Common myeloid progenitor, CD34-positive (primary cell): ENCODE measurements around the gene SOX12.
"Not testable (repeated sequence)": the region's sequence is repeated elsewhere in the genome, so short reads cannot be mapped to it uniquely, and the experiment has no call there.

Source experiments
- CTCF ChIA-PET: fragments of 350-600 bp; sonication (Branson Sonifier 250); formaldehyde crosslinking; loops from one replicate; lab custom pipeline; 2021; ENCODE audit warnings: antibody characterized with exemption; lab: Charles Lee
- POLR2A ChIA-PET: fragments of 350-600 bp; sonication (Branson Sonifier 250); formaldehyde crosslinking; loops from one replicate; lab custom pipeline; 2021; ENCODE audit warnings: antibody characterized with exemption; lab: Charles Lee
- DNase-seq, 3 donors: peaks; one replicate each; pipeline versions ENCODE4 v3.0.0 to v3.0.0-alpha.2; 2013
- H3K27ac ChIP-seq, 2 experiments: 1 replicate in 1 of 2; 2 replicates in 1 of 2; pipeline ENCODE4 v1.7.0; 2013; ENCODE audit warnings: inconsistent platforms in 2 of 2, low read length in 2 of 2, mild to moderate bottlenecking in 2 of 2, low read depth in 1 of 2, moderate library complexity in 1 of 2; ENCODE audit not compliant: severe bottlenecking in 2 of 2, insufficient read depth in 1 of 2, poor library complexity in 1 of 2
- H3K27me3 ChIP-seq, 5 experiments: replicated peaks in 2 of 5; 1 replicate in 3 of 5; 2 replicates in 2 of 5; pipeline versions ENCODE4 v1.6.1 to v1.7.0; 2013; ENCODE audit warnings: low read length in 4 of 5, mild to moderate bottlenecking in 2 of 5, moderate library complexity in 2 of 5, inconsistent platforms in 1 of 5; ENCODE audit not compliant: insufficient read depth in 5 of 5, control insufficient read depth in 4 of 5
- H3K36me3 ChIP-seq, 4 experiments: 1 replicate in 2 of 4; 2 replicates in 2 of 4; pipeline versions ENCODE4 v1.6.1 to v1.7.0; 2013; ENCODE audit warnings: low read length in 3 of 4, control low read depth in 1 of 4, mild to moderate bottlenecking in 1 of 4; ENCODE audit not compliant: control insufficient read depth in 4 of 4, insufficient read depth in 4 of 4
- H3K4me1 ChIP-seq, 4 experiments: 1 replicate in 3 of 4; 2 replicates in 1 of 4; pipeline versions ENCODE4 v1.6.1 to v1.7.1; 2013; ENCODE audit warnings: low read length in 3 of 4, mild to moderate bottlenecking in 3 of 4, control low read depth in 1 of 4, inconsistent platforms in 1 of 4, moderate library complexity in 1 of 4; ENCODE audit not compliant: control insufficient read depth in 4 of 4, insufficient read depth in 4 of 4; ENCODE audit errors: control extremely low read depth in 1 of 4
- H3K4me3 ChIP-seq, 7 experiments: 1 replicate in 4 of 7; 2 replicates in 3 of 7; pipeline versions ENCODE4 v1.5.1 to v1.7.0; 2013; ENCODE audit warnings: mild to moderate bottlenecking in 7 of 7, low read length in 6 of 7, moderate library complexity in 6 of 7, inconsistent platforms in 2 of 7, low read depth in 2 of 7, control low read depth in 1 of 7; ENCODE audit not compliant: insufficient read depth in 4 of 7, control insufficient read depth in 1 of 7; ENCODE audit errors: extremely low read depth in 1 of 7
- H3K9me3 ChIP-seq, 5 experiments: 1 replicate in 4 of 5; 2 replicates in 1 of 5; pipeline versions ENCODE4 v1.6.1 to v1.7.1; 2013; ENCODE audit warnings: low read length in 4 of 5, mild to moderate bottlenecking in 2 of 5, inconsistent platforms in 1 of 5, low read depth in 1 of 5, moderate library complexity in 1 of 5; ENCODE audit not compliant: control insufficient read depth in 4 of 5, insufficient read depth in 2 of 5; ENCODE audit errors: control extremely low read depth in 1 of 5
- WGBS: methylation state at CpG from one replicate; pipeline ENCODE4 v1.1.5; 2013; ENCODE audit not compliant: insufficient coverage; 5-methylcytosine and 5-hydroxymethylcytosine counted together

Gene SOX12

GRCh38 chr20:373171-373890, 48.0 kb downstream of the SOX12 start:
- POLR2A ChIA-PET, result no interaction called here
- H3K27me3 ChIP-seq, result no peaks in the 10 kb centered on the region
- peak in 2 of 3 donors; percentile 41 to 58 for DNase-seq
- peak overlapping the region in 1 of 2 experiments; percentile 72 for H3K27ac ChIP-seq
- H3K36me3 ChIP-seq, result no peaks in the 10 kb centered on the region
- no peak overlapping the region for H3K4me3 ChIP-seq
- no peaks in the 10 kb centered on the region for H3K9me3 ChIP-seq
- peaks cover 0 to 31% (median 26%) of the 10 kb centered on the region in 4 experiments for H3K4me1 ChIP-seq
- CTCF ChIA-PET, result interaction anchor here (0.6 to 4.3 kb wide), 8 partner anchors 9 to 288 kb away, joined by 3 to 22 read pairs (median 4); no protein-coding TSS in a partner anchor
- whole genome bisulfite sequencing, result 85% methylated on average over 8 of the region's 9 CpGs

- POLR2A ChIA-PET, result no interaction called here
Observed at GRCh38 chr20:375265-375889, 50.0 kb downstream of the SOX12 start.

GRCh38 chr20:376089-376488, 50.7 kb downstream of the SOX12 start:
- Histone ChIP-seq H3K4me1 (peaks cover 0 to 34% (median 25%) of the 10 kb centered on the region in 4 experiments), H3K36me3 (no peaks in the 10 kb centered on the region), H3K27me3 (no peaks in the 10 kb centered on the region), H3K4me3 (no peak overlapping the region), H3K27ac (no peak overlapping the region), H3K9me3 (no peaks in the 10 kb centered on the region)
- WGBS, result no CpG with 5 or more reads among the region's 2 CpGs
- no peak for DNase-seq
- ChIA-PET POLR2A (no interaction called here), CTCF (interaction anchor here (1.1 kb wide), 1 partner anchor 14 kb away, joined by 3 read pairs; no protein-coding TSS in a partner anchor)

More at GRCh38 chr20:375265-375889, 50.0 kb downstream of the SOX12 start:
- Histone ChIP-seq H3K4me1 (peaks cover 0 to 38% (median 28%) of the 10 kb centered on the region in 4 experiments), H3K9me3 (no peaks in the 10 kb centered on the region), H3K36me3 (no peaks in the 10 kb centered on the region), H3K27me3 (no peaks in the 10 kb centered on the region), H3K4me3 (no peak overlapping the region), H3K27ac (peak overlapping the region in 1 of 2 experiments; percentile 55)
- CTCF ChIA-PET, result interaction anchor here (1.1 kb wide), 2 partner anchors 13 to 20 kb away, joined by 3 read pairs; no protein-coding TSS in a partner anchor
- DNase-seq, result no peak
- 96% methylated on average over 8 of the region's 10 CpGs for WGBS

DNA sequence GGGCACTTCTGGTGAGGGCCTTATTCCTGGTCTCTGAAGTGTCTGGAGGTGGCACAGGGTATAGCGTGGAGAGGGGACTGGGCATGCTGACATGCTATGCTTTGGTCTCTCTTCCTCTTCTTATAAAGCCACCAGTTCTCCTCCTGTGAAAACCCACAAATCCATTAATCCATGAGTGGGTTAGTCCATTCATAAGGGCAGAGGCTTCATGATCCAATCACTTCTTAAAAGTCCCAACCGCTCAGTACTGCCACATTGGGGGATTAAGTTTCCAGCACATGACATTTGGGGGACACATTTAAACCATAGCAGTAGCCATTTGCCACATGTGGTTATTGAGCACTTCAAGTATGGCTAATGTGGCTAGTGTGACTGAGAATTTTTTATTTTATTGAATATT, 51.4 kb downstream of the SOX12 start:
- WGBS, result 38% methylated on average over 1 of the region's 2 CpGs
- Histone ChIP-seq H3K27me3 (no peaks in the 10 kb centered on the region), H3K9me3 (no peaks in the 10 kb centered on the region), H3K4me3 (no peak overlapping the region), H3K27ac (no peak overlapping the region), H3K36me3 (no peaks in the 10 kb centered on the region), H3K4me1 (peaks cover 0 to 29% (median 21%) of the 10 kb centered on the region in 4 experiments)
- peak in 1 of 3 donors; percentile 37 for DNase-seq
- ChIA-PET POLR2A (no interaction called here), CTCF (interaction anchor here (1.1 kb wide), 1 partner anchor 15 kb away, joined by 3 read pairs; no protein-coding TSS in a partner anchor)

DNA sequence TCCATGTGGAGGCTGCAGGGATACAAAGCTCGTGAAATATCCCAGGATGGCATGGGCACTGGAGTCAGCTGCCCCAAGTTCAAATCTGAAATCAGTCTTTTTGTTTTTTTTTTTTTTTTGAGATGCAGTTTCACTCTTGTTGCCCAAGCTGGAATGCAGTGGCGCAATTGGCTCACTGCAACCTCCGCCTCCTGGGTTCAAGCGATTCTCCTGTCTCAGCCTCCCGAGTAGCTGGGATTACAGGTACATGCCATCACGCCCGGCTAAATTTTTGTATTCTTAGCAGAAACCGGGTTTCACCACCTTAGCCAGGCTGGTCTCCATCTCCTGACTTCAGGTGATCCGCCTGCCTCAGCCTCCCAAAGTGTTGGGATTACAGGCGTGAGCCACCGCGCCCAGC, 52.2 kb downstream of the SOX12 start:
- H3K4me3 ChIP-seq, DNase-seq, POLR2A ChIA-PET, H3K27me3 ChIP-seq, H3K9me3 ChIP-seq, H3K36me3 ChIP-seq, H3K27ac ChIP-seq: not testable (repeated sequence)
- 91% methylated on average over 12 of the region's 12 CpGs for WGBS
- CTCF ChIA-PET, result interaction anchor here (1.0 to 1.7 kb wide), 3 partner anchors 10 to 36 kb away, joined by 3 to 4 read pairs (median 3); no protein-coding TSS in a partner anchor
- peaks cover 0 to 27% (median 19%) of the 10 kb centered on the region in 4 experiments for H3K4me1 ChIP-seq

- ChIA-PET POLR2A (no interaction called here), CTCF (interaction anchor here (1.3 to 1.7 kb wide), 4 partner anchors 9 to 25 kb away, joined by 3 to 4 read pairs (median 3); no protein-coding TSS in a partner anchor)
- DNase-seq, result no peak
- no peaks in the 10 kb centered on the region for H3K27me3 ChIP-seq
- 93% methylated on average over 4 of the region's 5 CpGs for WGBS
- peak overlapping the region in 1 of 2 experiments; percentile 54 for H3K27ac ChIP-seq
- H3K9me3 ChIP-seq, result no peaks in the 10 kb centered on the region
- peaks cover 0 to 15% (median 9%) of the 10 kb centered on the region in 4 experiments for H3K4me1 ChIP-seq
- no peak overlapping the region for H3K4me3 ChIP-seq
- no peaks in the 10 kb centered on the region for H3K36me3 ChIP-seq
Observed at GRCh38 chr20:378961-379336, 53.6 kb downstream of the SOX12 start.
